ENCODE results near the gene IL1R2.

DNA sequence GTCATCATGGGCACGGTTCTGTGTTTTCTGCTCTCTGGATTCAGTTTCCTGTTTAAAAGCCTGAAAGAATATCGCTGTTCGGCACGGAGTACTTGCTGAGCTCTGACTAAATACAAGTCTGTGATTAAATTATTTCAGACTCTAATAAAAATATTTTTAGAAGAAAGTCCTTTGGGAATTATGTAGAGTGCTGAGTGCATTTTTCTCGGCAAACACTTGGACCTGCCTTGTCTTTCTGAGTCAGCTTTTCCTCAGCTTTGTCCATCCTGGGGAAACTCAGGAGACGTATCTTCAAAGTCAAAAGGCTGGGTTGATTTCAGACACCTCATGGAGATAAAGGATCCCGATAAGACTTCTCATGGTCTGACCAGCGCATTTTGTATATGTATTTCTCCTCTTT lies 45.9 kb downstream of the IL1R2 start:
- TF ChIP-seq POLR2AphosphoS5 (IDR thresholded peaks at IDR 0.05; ENCODE audit: low read depth, low read length) (no peak), POLR2A (IDR thresholded peaks at IDR 0.05; ENCODE audit: low read depth, low read length) (no peak), TAF1 (IDR thresholded peaks at IDR 0.05; ENCODE audit: low read depth, low read length) (no peak), SPI1 (IDR thresholded peaks at IDR 0.05; ENCODE audit: low read depth, low read length) (no peak)
